IMR-90 (cell line): ENCODE results near the gene CDT1. TPM values are rescaled to one million over a fixed set of nuclear protein-coding genes. Genes with fewer than 3 reads are reported as not detected.

ENCODE experiments used
- ATAC-seq: fragments of 200-7000 bp; cut with Tn5 transposase; 2 replicates; pipeline ENCODE4 v1.9.1; 2020; ENCODE audit warnings: low read depth, mild to moderate bottlenecking, moderate library complexity
- BruUV-seq: library from RNA; stranded (reverse); fragments of 400-500 nt; replicated peaks from 2 replicates; lab custom pipeline; 2021; lab: Mats Ljungman, UMichigan
- CTCF ChIA-PET: fragments of 300-600 bp; formaldehyde crosslinking; extraction: SDS; loops from one replicate; lab custom pipeline; 2021; ENCODE audit warnings: antibody characterized with exemption; lab: Yijun Ruan, JAX
- POLR2A ChIA-PET: fragments of 300-600 bp; sonication (Branson Sonifier 250); formaldehyde crosslinking; loops from one replicate; lab custom pipeline; 2022; ENCODE audit warnings: antibody characterized with exemption; ENCODE audit not compliant: unreplicated experiment; lab: Charles Lee
- DNase-seq: peaks from one replicate; pipeline ENCODE4 v3.0.0; 2013
- H2AFZ ChIP-seq: replicated peaks from 2 replicates; pipeline ENCODE3; 2013; ENCODE audit warnings: low read length, mild to moderate bottlenecking; ENCODE audit not compliant: poor library complexity
- H2AK5ac ChIP-seq: 2 replicates; pipeline ENCODE4 v1.6.1; 2013; ENCODE audit warnings: low read depth, low read length, inconsistent platforms
- H2AK9ac ChIP-seq: replicated peaks from 2 replicates; pipeline ENCODE3; 2013; ENCODE audit warnings: mild to moderate bottlenecking, low read depth, low read length, moderate library complexity; ENCODE audit not compliant: poor library complexity
- H2BK120ac ChIP-seq: 2 replicates; pipeline ENCODE4 v1.6.1; 2013; ENCODE audit warnings: low read depth, low read length, inconsistent platforms
- H2BK15ac ChIP-seq: 3 replicates; pipeline ENCODE4 v1.6.1; 2013; ENCODE audit warnings: low read depth, low read length, inconsistent platforms
- H2BK20ac ChIP-seq: 2 replicates; pipeline ENCODE4 v1.6.1; 2013; ENCODE audit warnings: low read depth, mild to moderate bottlenecking, inconsistent platforms, low read length, moderate library complexity
- H2BK5ac ChIP-seq: 2 replicates; pipeline ENCODE4 v1.6.1; 2013; ENCODE audit warnings: mild to moderate bottlenecking, low read depth, low read length, inconsistent platforms; ENCODE audit not compliant: poor library complexity, severe bottlenecking
- H3K14ac ChIP-seq: replicated peaks from 2 replicates; pipeline ENCODE4 v1.6.1; 2013; ENCODE audit warnings: low read depth, low read length, inconsistent platforms
- H3K18ac ChIP-seq: 2 replicates; pipeline ENCODE4 v1.6.1; 2013; ENCODE audit warnings: low read depth, low read length, control low read depth
- H3K23ac ChIP-seq: 2 replicates; pipeline ENCODE4 v1.6.1; 2013; ENCODE audit warnings: low read depth, low read length, inconsistent platforms
- H3K27ac ChIP-seq: 2 replicates; pipeline ENCODE4 v1.5.1; 2013; ENCODE audit warnings: mild to moderate bottlenecking, control low read depth, low read length; ENCODE audit not compliant: insufficient read depth
- H3K27me3 ChIP-seq: 2 replicates; pipeline ENCODE4 v1.6.1; 2013; ENCODE audit warnings: low read length; ENCODE audit not compliant: control insufficient read depth, insufficient read depth
- H3K36me3 ChIP-seq: 2 replicates; pipeline ENCODE4 v1.6.1; 2013; ENCODE audit warnings: low read length, mixed read lengths; ENCODE audit not compliant: control insufficient read depth, insufficient read depth
- H3K4ac ChIP-seq: 2 replicates; pipeline ENCODE4 v1.6.1; 2013; ENCODE audit warnings: low read depth, low read length, inconsistent platforms
- H3K4me1 ChIP-seq: 2 replicates; pipeline ENCODE4 v1.6.1; 2013; ENCODE audit warnings: low read length, mixed read lengths; ENCODE audit not compliant: control insufficient read depth, insufficient read depth
- H3K4me2 ChIP-seq: 2 replicates; pipeline ENCODE4 v1.6.1; 2013; ENCODE audit warnings: low read depth, mild to moderate bottlenecking, control low read depth, low read length, moderate library complexity
- H3K4me3 ChIP-seq: 2 replicates; pipeline ENCODE4 v1.5.1; 2013; ENCODE audit warnings: low read depth, mild to moderate bottlenecking, control low read depth, low read length, moderate library complexity; ENCODE audit not compliant: insufficient read depth
- H3K56ac ChIP-seq: 2 replicates; pipeline ENCODE4 v1.6.1; 2013; ENCODE audit warnings: low read length, inconsistent platforms; ENCODE audit not compliant: insufficient read depth; ENCODE audit errors: extremely low read depth
- H3K79me1 ChIP-seq, 2 experiments: 2 replicates each; pipeline ENCODE4 v1.6.1; 2013; ENCODE audit warnings: low read length in 2 of 2, inconsistent platforms in 1 of 2, low read depth in 1 of 2
- H3K9ac ChIP-seq: 2 replicates; pipeline ENCODE4 v1.6.1; 2013; ENCODE audit warnings: low read depth, low read length, control low read depth
- H3K9me1 ChIP-seq: 2 replicates; pipeline ENCODE4 v1.6.1; 2013; ENCODE audit warnings: low read length, inconsistent platforms; ENCODE audit not compliant: insufficient read depth
- H3K9me3 ChIP-seq: 2 replicates; pipeline ENCODE4 v1.6.1; 2013; ENCODE audit warnings: low read length; ENCODE audit not compliant: control insufficient read depth, insufficient read depth
- H4K20me1 ChIP-seq: 2 replicates; pipeline ENCODE4 v1.6.1; 2013; ENCODE audit warnings: low read length, inconsistent platforms; ENCODE audit not compliant: insufficient read depth
- H4K5ac ChIP-seq: 2 replicates; pipeline ENCODE4 v1.6.1; 2013; ENCODE audit warnings: mild to moderate bottlenecking, low read depth, low read length, control low read depth
- H4K8ac ChIP-seq, 2 experiments: 2 replicates each; pipeline ENCODE4 v1.6.1; 2013; ENCODE audit warnings: low read depth in 2 of 2, low read length in 2 of 2, control low read depth in 1 of 2, inconsistent platforms in 1 of 2
- H4K91ac ChIP-seq: 2 replicates; pipeline ENCODE4 v1.6.1; 2013; ENCODE audit warnings: low read depth, low read length, inconsistent platforms; ENCODE audit not compliant: insufficient read depth
- MAFK ChIP-seq: IDR thresholded peaks from 2 replicates; pipeline ENCODE4 v1.6.1; 2012; ENCODE audit warnings: low read depth, low read length, improper control_type of control experiment
- MAZ ChIP-seq: IDR thresholded peaks from 2 replicates; pipeline ENCODE4 v1.6.1; 2012; ENCODE audit warnings: low read depth, mild to moderate bottlenecking, low read length, improper control_type of control experiment, moderate library complexity, borderline replicate concordance
- MXI1 ChIP-seq: IDR thresholded peaks from 2 replicates; pipeline ENCODE4 v1.6.1; 2012; ENCODE audit warnings: low read depth, mild to moderate bottlenecking, low read length, moderate library complexity, borderline replicate concordance
- NFE2L2 ChIP-seq: fragments of 150-350 bp; IDR thresholded peaks from 2 replicates; pipeline ENCODE4 v1.6.1; 2016; ENCODE audit warnings: low read depth, mild to moderate bottlenecking, low read length
- POLR2A ChIP-seq: IDR thresholded peaks from 2 replicates; pipeline ENCODE4 v1.6.1; 2012; ENCODE audit warnings: mild to moderate bottlenecking, low read depth, low read length
- RCOR1 ChIP-seq: IDR thresholded peaks from 2 replicates; pipeline ENCODE4 v1.6.1; 2012; ENCODE audit warnings: mild to moderate bottlenecking, low read length, improper control_type of control experiment; ENCODE audit not compliant: insufficient replicate concordance
- RFX5 ChIP-seq: IDR thresholded peaks from 2 replicates; pipeline ENCODE4 v1.8.0; 2012; ENCODE audit warnings: low read depth, mild to moderate bottlenecking, low read length, moderate library complexity
- SMC3 ChIP-seq: fragments of 150-350 bp; IDR thresholded peaks from 2 replicates; pipeline ENCODE4 v1.6.1; 2016; ENCODE audit warnings: low read depth, mild to moderate bottlenecking, antibody characterized with exemption, low read length, moderate library complexity
- whole genome bisulfite sequencing, 2 experiments: methylation state at CpG; one replicate each; pipeline versions ENCODE4 v1.1.5 to v1.1.7; 2013; ENCODE audit warnings: missing lambda C conversion rate in 2 of 2; ENCODE audit not compliant: insufficient read length in 1 of 2; ENCODE audit errors: extremely low coverage in 2 of 2; 5-methylcytosine and 5-hydroxymethylcytosine counted together
- dilution Hi-C: fragments of 300-500 bp; cut with HindIII; formaldehyde crosslinking; loops from one replicate; pipeline ENCODE4 v1.14.3; 2018; ENCODE audit warnings: low sequenced_read_pairs; ENCODE audit not compliant: unreplicated experiment
- in situ Hi-C: fragments of 300-500 bp; cut with MboI; formaldehyde crosslinking; loops from 3 replicates; pipeline ENCODE4 v1.14.3; 2019; ENCODE audit warnings: low sequenced_read_pairs, inconsistent platforms, mixed read lengths
- intact Hi-C: fragments of 100-400 bp; cut with micrococcal nuclease; formaldehyde crosslinking; loops from 2 replicates; pipeline ENCODE4 v1.10.0; 2022
- polyA plus RNA-seq, 3 experiments: library from polyadenylated mRNA; depleted of rRNA; stranded (reverse); fragments of >200 nt; gene quantifications; 2 replicates each; pipeline ENCODE4 v1.2.3, GENCODE V29; 2012; ENCODE audit warnings: low replicate concordance in 1 of 3
- total RNA-seq: library from RNA; depleted of rRNA; stranded (reverse); fragments of >200 nt; gene quantifications from 2 replicates; pipeline ENCODE4 v1.2.3, GENCODE V29; 2012

Gene CDT1
- total and polyA plus RNA-seq, 2 of the 4 experiments (the other 2 are of a cell fraction), result 3.2 to 11.8 TPM

GRCh38 chr16:88842308-88842756, 38.7 kb downstream of the CDT1 start:
- H3K4ac ChIP-seq, result no peak overlapping the region
- DNase-seq (no peak), ATAC-seq (no peak)
- dilution Hi-C loops (no loop called here), in situ Hi-C loops (no loop called here), intact Hi-C loops (no loop called here)
- H3K18ac ChIP-seq, result no peak overlapping the region
- H3K9me1 ChIP-seq, result no peaks in the 10 kb centered on the region
- no peak overlapping the region for H2BK120ac ChIP-seq
- peaks cover 8% of the 10 kb centered on the region; the same call in 1 of the 2 replicates for H4K20me1 ChIP-seq
- H3K56ac ChIP-seq, result no peak overlapping the region
- no peak overlapping the region for H3K23ac ChIP-seq
- H3K4me3 ChIP-seq, result no peak overlapping the region
- no peak overlapping the region for H2AK9ac ChIP-seq
- no peak overlapping the region for H4K91ac ChIP-seq
- no peaks in the 10 kb centered on the region for H3K27me3 ChIP-seq
- H2AK5ac ChIP-seq, result no peak overlapping the region
- H3K36me3 ChIP-seq, result peaks cover 31% of the 10 kb centered on the region
- H3K27ac ChIP-seq, result no peak overlapping the region
- H3K9ac ChIP-seq, result no peak overlapping the region
- H4K8ac ChIP-seq, result no peak overlapping the region
- no peaks in the 10 kb centered on the region for H3K9me3 ChIP-seq
- no TSS peak for BruUV-seq
- H3K79me1 ChIP-seq, result peaks cover 4 to 10% of the 10 kb centered on the region in 2 experiments; a peak in 2 of 4 replicates
- H3K14ac ChIP-seq, result no peak overlapping the region
- WGBS, 2 experiments, result no CpG with 5 or more reads among the region's 15 CpGs
- no peak overlapping the region for H2BK5ac ChIP-seq
- H2BK15ac ChIP-seq, result no peak overlapping the region
- no peak overlapping the region for H2AFZ ChIP-seq
- ChIA-PET CTCF (no interaction called here), POLR2A (no interaction called here)
- H4K5ac ChIP-seq, result no peak overlapping the region
- TF ChIP-seq MXI1 (no peak), MAFK (no peak), MAZ (no peak), RFX5 (no peak), SMC3 (no peak), POLR2A (no peak), NFE2L2 (no peak), RCOR1 (no peak)
- no peak overlapping the region for H3K4me2 ChIP-seq
- H2BK20ac ChIP-seq, result no peak overlapping the region
- peaks cover 3% of the 10 kb centered on the region; the same call in 1 of the 2 replicates for H3K4me1 ChIP-seq
